GM11168 (cell line): ENCODE measurements around the gene NR2E1.

Experiments
- in situ Hi-C: fragments of 300-500 bp; cut with MboI; formaldehyde crosslinking; loops from one replicate; pipeline ENCODE4 v1.12.0; 2022; ENCODE audit warnings: low sequenced_read_pairs; ENCODE audit not compliant: unreplicated experiment

NR2E1 gene

GRCh38 chr6:108170332-108171290 is 4.8 kb downstream of the NR2E1 start:
- in situ Hi-C loops: no loop called here

DNA sequence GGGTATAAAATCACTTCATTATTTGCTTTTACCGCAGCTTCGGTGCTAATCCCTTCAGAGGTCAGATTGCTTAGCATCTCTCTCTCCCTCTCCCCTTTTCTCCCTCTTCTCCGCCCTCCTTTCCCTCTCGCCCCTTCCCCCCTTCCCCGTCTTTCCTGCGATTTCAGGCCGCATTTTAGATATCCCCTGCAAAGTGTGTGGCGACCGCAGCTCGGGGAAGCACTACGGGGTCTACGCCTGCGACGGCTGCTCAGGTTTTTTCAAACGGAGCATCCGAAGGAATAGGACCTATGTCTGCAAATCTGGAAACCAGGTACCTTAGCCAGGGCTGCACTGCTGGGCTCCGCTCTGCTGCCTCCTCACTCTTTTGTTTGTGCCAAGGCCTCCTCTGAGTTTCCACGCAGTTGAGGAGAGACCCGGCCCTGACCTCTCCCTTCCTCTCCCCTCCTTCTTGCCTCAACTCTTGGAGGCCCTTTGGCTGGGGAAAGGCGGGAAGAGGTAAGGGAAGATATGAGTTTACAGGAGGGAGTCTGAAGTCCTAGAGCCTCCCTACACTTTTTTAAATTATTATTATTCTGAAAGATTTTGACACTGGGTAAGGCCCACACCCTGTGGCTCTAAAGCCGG is 5.6 kb downstream of the NR2E1 start:
- in situ Hi-C loops: no loop called here

DNA sequence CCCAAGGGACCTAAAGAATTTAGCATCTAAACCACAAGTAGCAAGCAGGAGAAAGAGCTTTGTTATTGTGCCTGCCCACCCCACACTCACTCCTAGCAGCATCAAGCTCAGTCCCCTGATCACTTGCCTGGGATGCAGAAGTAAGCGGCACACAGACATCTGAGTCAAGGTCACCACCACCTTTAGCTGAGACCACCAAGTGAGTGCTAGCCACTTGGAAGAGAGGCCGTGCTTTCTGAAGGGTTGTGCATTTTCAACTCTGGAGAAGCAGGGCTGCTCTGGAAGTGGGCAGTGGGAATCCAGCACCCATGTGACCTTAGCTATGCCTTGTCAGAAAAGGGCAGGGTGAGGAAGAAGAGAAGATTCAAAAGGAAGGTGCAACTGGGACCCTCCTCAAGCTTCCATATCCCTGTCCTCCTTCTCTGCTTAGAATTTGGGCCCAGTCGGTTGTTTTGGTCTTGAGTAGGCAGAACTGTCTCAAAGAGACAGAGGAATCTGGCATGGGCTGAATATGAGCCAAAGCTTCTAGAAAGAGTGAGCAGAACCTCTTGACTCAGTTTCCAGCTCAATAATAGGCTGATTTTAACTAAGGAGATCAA is 6.2 kb downstream of the NR2E1 start:
- in situ Hi-C loops: no loop called here

- in situ Hi-C loops: no loop called here
These were observed 8.8 kb downstream of the NR2E1 start for GRCh38 chr6:108174371-108175175.

GRCh38 chr6:108175176-108175591 is 9.4 kb downstream of the NR2E1 start:
- in situ Hi-C loops: no loop called here

GRCh38 chr6:108175592-108176279 is 9.9 kb downstream of the NR2E1 start:
- in situ Hi-C loops: no loop called here

- in situ Hi-C loops: no loop called here
These were observed 10.7 kb downstream of the NR2E1 start for GRCh38 chr6:108176281-108177089.

DNA sequence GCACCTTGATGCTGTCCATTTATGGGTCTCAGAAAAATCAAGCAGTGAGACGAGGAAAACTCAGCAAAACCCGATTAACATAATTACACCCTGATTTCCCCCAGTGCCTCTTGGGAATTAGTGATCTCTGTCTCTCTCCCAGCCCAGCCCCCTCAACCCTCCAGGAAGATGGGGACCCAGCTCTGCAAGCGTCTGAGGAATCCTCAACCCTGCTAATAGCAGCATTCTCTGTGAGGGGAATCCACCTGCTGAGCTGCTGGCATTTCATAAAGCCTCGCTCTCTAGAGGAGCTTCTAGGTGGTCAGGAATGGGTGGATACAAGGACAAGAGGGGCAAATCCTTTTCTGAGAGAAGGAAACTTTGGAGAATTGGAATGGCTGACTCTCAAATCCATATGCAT is 13.9 kb downstream of the NR2E1 start:
- in situ Hi-C loops: no loop called here

- in situ Hi-C loops: no loop called here
These were observed 14.4 kb downstream of the NR2E1 start for GRCh38 chr6:108180266-108180665.

- in situ Hi-C loops: no loop called here
These were observed 15.0 kb downstream of the NR2E1 start for GRCh38 chr6:108180776-108181175.

GRCh38 chr6:108186226-108186625 is 20.4 kb downstream of the NR2E1 start:
- in situ Hi-C loops: no loop called here

GRCh38 chr6:108187519-108187918 is 21.7 kb downstream of the NR2E1 start:
- in situ Hi-C loops: no loop called here

- in situ Hi-C loops: no loop called here
These were observed 27.3 kb downstream of the NR2E1 start for GRCh38 chr6:108193131-108193530.

GRCh38 chr6:108193835-108194234 is 28.0 kb downstream of the NR2E1 start:
- in situ Hi-C loops: no loop called here

- in situ Hi-C loops: no loop called here
These were observed 28.7 kb downstream of the NR2E1 start for GRCh38 chr6:108194503-108194902.

- in situ Hi-C loops: no loop called here
These were observed 29.4 kb downstream of the NR2E1 start for GRCh38 chr6:108195209-108195608.

DNA sequence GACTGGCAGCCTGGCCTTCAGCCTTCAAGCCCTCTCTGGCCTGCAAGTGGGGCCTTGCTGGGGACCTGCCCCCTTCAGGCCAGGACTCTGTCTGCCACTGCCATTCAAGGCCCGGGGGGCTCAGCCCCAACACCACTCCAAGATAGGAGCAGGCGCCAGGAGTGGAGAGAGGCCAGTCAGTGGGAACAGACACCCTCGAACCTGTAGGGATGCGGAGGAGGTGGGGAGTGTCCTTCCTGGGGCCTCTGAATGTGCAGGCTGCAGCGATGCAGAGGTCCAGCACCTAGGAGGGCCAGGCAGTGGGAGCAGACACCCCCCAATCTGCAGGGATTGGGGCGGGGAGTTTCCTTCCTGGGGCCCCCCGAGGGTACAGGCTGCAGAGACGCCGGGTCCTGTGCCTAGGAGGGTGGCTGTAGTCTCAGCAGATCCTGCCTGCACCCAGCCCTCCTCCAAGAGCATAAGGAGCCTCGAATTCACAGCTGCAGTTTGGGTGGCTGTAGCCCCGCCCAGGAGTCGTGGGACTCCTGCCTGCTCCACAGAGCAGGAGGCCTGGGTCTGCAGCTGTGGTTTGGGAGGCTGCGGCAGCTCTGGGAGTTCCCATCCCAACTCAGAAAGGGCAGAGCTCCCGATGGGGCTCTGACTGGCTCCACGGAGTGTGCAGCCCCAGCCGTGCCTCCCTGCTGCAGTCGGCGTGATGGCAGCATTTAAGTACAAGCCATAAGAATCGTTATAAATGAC is 33.1 kb downstream of the NR2E1 start:
- in situ Hi-C loops: no loop called here

DNA sequence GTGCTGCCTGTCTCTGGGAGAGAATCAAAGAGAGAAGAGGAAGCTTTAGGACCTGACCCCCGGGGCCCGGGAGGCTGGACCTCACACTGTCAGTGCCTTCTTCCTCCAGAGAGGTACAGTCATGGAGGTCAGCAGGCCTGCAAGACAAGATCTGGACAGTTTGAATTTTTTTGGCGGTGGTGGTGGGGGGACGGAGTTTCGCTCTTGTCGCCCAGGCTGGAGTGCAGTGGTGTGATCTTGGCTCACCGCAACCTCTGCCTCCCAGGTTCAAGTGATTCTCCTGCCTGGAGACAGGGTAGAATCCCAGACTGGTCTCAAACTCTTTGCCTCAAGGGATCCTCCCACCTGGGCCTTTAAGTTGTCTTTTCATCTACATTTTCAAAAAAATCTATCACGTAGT is 34.4 kb downstream of the NR2E1 start:
- in situ Hi-C loops: no loop called here
